ENCODE data around the gene ACER1.
A peak's percentile ranks its signal among the peaks of the same experiment; 100 is the strongest.
"Not testable (repeated sequence)": the region's sequence is repeated elsewhere in the genome, so short reads cannot be mapped to it uniquely, and the experiment has no call there.

The ACER1 gene

GRCh38 chr19:6333439-6333838, at the start of gene ACER1:
Gene ACER1 (minus strand): TSS chr19:6333612. CDS start chr19:6333551, 61 bp downstream.
- DNase-seq (ENCODE audit: low spot score), result no peak

GRCh38 chr19:6383188-6383587, 49.8 kb upstream of the ACER1 start:
- no peak for DNase-seq (ENCODE audit: low spot score)

- DNase-seq (ENCODE audit: low spot score), result no peak
These were observed 47.8 kb upstream of the ACER1 start for GRCh38 chr19:6381030-6381750.

- DNase-seq (ENCODE audit: low spot score), result no peak
These were observed 46.3 kb upstream of the ACER1 start for GRCh38 chr19:6379744-6380143.

- DNase-seq (ENCODE audit: low spot score), result no peak
These were observed 45.1 kb upstream of the ACER1 start for GRCh38 chr19:6378486-6378885.

GRCh38 chr19:6378041-6378440, 44.6 kb upstream of the ACER1 start:
- no peak for DNase-seq (ENCODE audit: low spot score)

GRCh38 chr19:6376512-6377190, 43.2 kb upstream of the ACER1 start:
- DNase-seq (ENCODE audit: low spot score), result no peak

GRCh38 chr19:6375411-6376010, 42.1 kb upstream of the ACER1 start, which contains the start of gene PSPN:
Gene PSPN (minus strand): TSS chr19:6375933. CDS start chr19:6375849, 84 bp downstream.
- no peak for DNase-seq (ENCODE audit: low spot score)

- DNase-seq (ENCODE audit: low spot score), result no peak
These were observed 41.4 kb upstream of the ACER1 start for GRCh38 chr19:6374711-6375410.

GRCh38 chr19:6374161-6374709, 40.8 kb upstream of the ACER1 start:
- DNase-seq (ENCODE audit: low spot score), result no peak

GRCh38 chr19:6373813-6374108, 40.3 kb upstream of the ACER1 start:
- peak; percentile 30 for DNase-seq (ENCODE audit: low spot score)

GRCh38 chr19:6373096-6373812, 39.8 kb upstream of the ACER1 start:
- peak; percentile 96 for DNase-seq (ENCODE audit: low spot score)

GRCh38 chr19:6372594-6373095, 39.2 kb upstream of the ACER1 start, which contains the start of gene ALKBH7:
Gene ALKBH7 (plus strand): TSS chr19:6372794. CDS start chr19:6372821, 27 bp downstream.
- DNase-seq (ENCODE audit: low spot score), result peak; percentile 100

GRCh38 chr19:6364353-6364752, 30.9 kb upstream of the ACER1 start:
- no peak for DNase-seq (ENCODE audit: low spot score)

- no peak for DNase-seq (ENCODE audit: low spot score)
These were observed 29.0 kb upstream of the ACER1 start for GRCh38 chr19:6362351-6362801.

GRCh38 chr19:6362027-6362350, 28.6 kb upstream of the ACER1 start:
- DNase-seq (ENCODE audit: low spot score), result no peak

- DNase-seq (ENCODE audit: low spot score), result not testable (repeated sequence)
These were observed 27.4 kb upstream of the ACER1 start for GRCh38 chr19:6360857-6361216.

- DNase-seq (ENCODE audit: low spot score), result not testable (repeated sequence)
These were observed 27.0 kb upstream of the ACER1 start for GRCh38 chr19:6360445-6360844.

- no peak for DNase-seq (ENCODE audit: low spot score)
These were observed 26.3 kb upstream of the ACER1 start for GRCh38 chr19:6359568-6360341.

- DNase-seq (ENCODE audit: low spot score), result no peak
These were observed 24.6 kb upstream of the ACER1 start for GRCh38 chr19:6358003-6358402.

- DNase-seq (ENCODE audit: low spot score), result no peak
These were observed 23.8 kb upstream of the ACER1 start for GRCh38 chr19:6357174-6357573.

All from pons (tissue), 1 donor.